ENCODE measurements around the gene FOXP4. TPM values are rescaled to one million over a fixed set of nuclear protein-coding genes. Genes with fewer than 3 reads are reported as not detected.

FOXP4 gene
- total RNA-seq, 2 experiments from 2014 or later: 19.5 to 21.6 TPM

- POLR2A ChIA-PET: no interaction called here
- Mint-ChIP-seq H3K27ac (no peak overlapping the region), H3K4me1 (ENCODE audit: low read depth) (no peaks in the 10 kb centered on the region), H3K27me3 (peaks cover 35% of the 10 kb centered on the region), H3K9me3 (no peaks in the 10 kb centered on the region), H3K36me3 (no peaks in the 10 kb centered on the region), H3K4me3 (no peak overlapping the region)
- intact Hi-C loops (cut with micrococcal nuclease): no loop called here
- DNase-seq: no peak
- CTCF ChIA-PET: no interaction called here
Measured at GRCh38 chr6:41642960-41643898, 97.0 kb downstream of the FOXP4 start.

- Mint-ChIP-seq H3K9me3 (no peaks in the 10 kb centered on the region), H3K36me3 (no peaks in the 10 kb centered on the region), H3K27ac (no peak overlapping the region), H3K4me1 (ENCODE audit: low read depth) (no peaks in the 10 kb centered on the region), H3K4me3 (no peak overlapping the region), H3K27me3 (peaks cover 32% of the 10 kb centered on the region)
- CTCF ChIA-PET: no interaction called here
- POLR2A ChIA-PET: no interaction called here
- intact Hi-C loops (cut with micrococcal nuclease): no loop called here
- no peak for DNase-seq
Measured at GRCh38 chr6:41643899-41644269, 97.7 kb downstream of the FOXP4 start.

- no peak for DNase-seq
- Mint-ChIP-seq H3K27me3 (peaks cover 27% of the 10 kb centered on the region), H3K27ac (no peak overlapping the region), H3K9me3 (no peaks in the 10 kb centered on the region), H3K4me3 (no peak overlapping the region), H3K36me3 (no peaks in the 10 kb centered on the region), H3K4me1 (ENCODE audit: low read depth) (no peaks in the 10 kb centered on the region)
- ChIA-PET POLR2A (no interaction called here), CTCF (no interaction called here)
- intact Hi-C loops (cut with micrococcal nuclease): no loop called here
Measured at GRCh38 chr6:41644297-41644879, 98.2 kb downstream of the FOXP4 start.

GRCh38 chr6:41645007-41645618 is 98.9 kb downstream of the FOXP4 start:
- CTCF ChIA-PET: no interaction called here
- POLR2A ChIA-PET: no interaction called here
- Mint-ChIP-seq H3K27me3 (peaks cover 21% of the 10 kb centered on the region), H3K36me3 (no peaks in the 10 kb centered on the region), H3K27ac (no peak overlapping the region), H3K9me3 (no peaks in the 10 kb centered on the region), H3K4me1 (ENCODE audit: low read depth) (no peaks in the 10 kb centered on the region), H3K4me3 (no peak overlapping the region)
- DNase-seq: no peak
- intact Hi-C loops (cut with micrococcal nuclease): no loop called here

GRCh38 chr6:41646026-41646795 is 100.0 kb downstream of the FOXP4 start:
- DNase-seq: no peak

GRCh38 chr6:41647061-41647511 is 100.9 kb downstream of the FOXP4 start:
- Mint-ChIP-seq H3K36me3 (no peaks in the 10 kb centered on the region), H3K4me3 (no peak overlapping the region), H3K9me3 (no peaks in the 10 kb centered on the region), H3K4me1 (ENCODE audit: low read depth) (no peaks in the 10 kb centered on the region), H3K27ac (no peak overlapping the region), H3K27me3 (peaks cover 9% of the 10 kb centered on the region)
- no peak for DNase-seq
- intact Hi-C loops (cut with micrococcal nuclease): no loop called here
- CTCF ChIA-PET: no interaction called here
- POLR2A ChIA-PET: no interaction called here

More at GRCh38 chr6:41646026-41646795, 100.0 kb downstream of the FOXP4 start:
- Mint-ChIP-seq H3K27ac (no peak overlapping the region), H3K9me3 (no peaks in the 10 kb centered on the region), H3K36me3 (no peaks in the 10 kb centered on the region), H3K27me3 (peaks cover 15% of the 10 kb centered on the region), H3K4me3 (no peak overlapping the region), H3K4me1 (ENCODE audit: low read depth) (no peaks in the 10 kb centered on the region)
- intact Hi-C loops (cut with micrococcal nuclease): no loop called here
- CTCF ChIA-PET: no interaction called here
- POLR2A ChIA-PET: no interaction called here

GRCh38 chr6:41648070-41648585 is 101.9 kb downstream of the FOXP4 start:
- Mint-ChIP-seq H3K4me1 (ENCODE audit: low read depth) (no peaks in the 10 kb centered on the region), H3K27ac (no peak overlapping the region), H3K9me3 (no peaks in the 10 kb centered on the region), H3K36me3 (no peaks in the 10 kb centered on the region), H3K4me3 (no peak overlapping the region), H3K27me3 (peaks cover 4% of the 10 kb centered on the region)
- intact Hi-C loops (cut with micrococcal nuclease): no loop called here
- ChIA-PET CTCF (interaction anchor here (1.1 kb wide), 1 partner anchor 223 kb away, joined by 3 read pairs; no protein-coding TSS in a partner anchor), POLR2A (no interaction called here)
- no peak for DNase-seq

- Mint-ChIP-seq H3K27ac (no peak overlapping the region), H3K4me3 (no peak overlapping the region), H3K9me3 (no peaks in the 10 kb centered on the region), H3K36me3 (no peaks in the 10 kb centered on the region), H3K27me3 (peaks cover 4% of the 10 kb centered on the region), H3K4me1 (ENCODE audit: low read depth) (no peaks in the 10 kb centered on the region)
- no peak for DNase-seq
- intact Hi-C loops (cut with micrococcal nuclease): no loop called here
- ChIA-PET CTCF (interaction anchor here (1.1 kb wide), 1 partner anchor 224 kb away, joined by 3 read pairs; no protein-coding TSS in a partner anchor), POLR2A (no interaction called here)
Measured at GRCh38 chr6:41648921-41649320, 102.7 kb downstream of the FOXP4 start.

GRCh38 chr6:41649596-41649995 is 103.4 kb downstream of the FOXP4 start:
- DNase-seq: no peak
- H3K9me3 Mint-ChIP-seq: no peaks in the 10 kb centered on the region
- no peak overlapping the region for H3K4me3 Mint-ChIP-seq
- ChIA-PET CTCF (no interaction called here), POLR2A (no interaction called here)
- no peaks in the 10 kb centered on the region for H3K4me1 Mint-ChIP-seq (ENCODE audit: low read depth)
- peaks cover 4% of the 10 kb centered on the region for H3K27me3 Mint-ChIP-seq
- H3K27ac Mint-ChIP-seq: no peak overlapping the region
- intact Hi-C loops (cut with micrococcal nuclease): no loop called here
- no peaks in the 10 kb centered on the region for H3K36me3 Mint-ChIP-seq

- H3K4me3 Mint-ChIP-seq: no peak overlapping the region
- CTCF ChIA-PET: interaction anchor here (1.4 kb wide), 1 partner anchor 48 kb away, joined by 3 read pairs; no protein-coding TSS in a partner anchor
- POLR2A ChIA-PET: no interaction called here
- intact Hi-C loops (cut with micrococcal nuclease): no loop called here
- H3K9me3 Mint-ChIP-seq: no peaks in the 10 kb centered on the region
- DNase-seq: no peak
- H3K36me3 Mint-ChIP-seq: no peaks in the 10 kb centered on the region
- no peaks in the 10 kb centered on the region for H3K4me1 Mint-ChIP-seq (ENCODE audit: low read depth)
- H3K27me3 Mint-ChIP-seq: peaks cover 7% of the 10 kb centered on the region
- no peak overlapping the region for H3K27ac Mint-ChIP-seq
Measured at GRCh38 chr6:41650120-41650519, 103.9 kb downstream of the FOXP4 start.

GRCh38 chr6:41651246-41651961 is 105.2 kb downstream of the FOXP4 start:
- POLR2A ChIA-PET: no interaction called here
- H3K9me3 Mint-ChIP-seq: no peaks in the 10 kb centered on the region
- CTCF ChIA-PET: interaction anchor here (1.4 kb wide), 1 partner anchor 49 kb away, joined by 3 read pairs; no protein-coding TSS in a partner anchor
- H3K4me3 Mint-ChIP-seq: no peak overlapping the region
- no peaks in the 10 kb centered on the region for H3K36me3 Mint-ChIP-seq
- no peak overlapping the region for H3K27ac Mint-ChIP-seq
- intact Hi-C loops (cut with micrococcal nuclease): no loop called here
- no peaks in the 10 kb centered on the region for H3K4me1 Mint-ChIP-seq (ENCODE audit: low read depth)
- DNase-seq: no peak
- peaks cover 11% of the 10 kb centered on the region for H3K27me3 Mint-ChIP-seq

All from activated CD4-positive, alpha-beta memory T cell treated with anti-CD3 and anti-CD28 coated beads for 36 hours (primary cell).